Suprapubic skin (tissue), 4 donors: Measurements from ENCODE around the gene ZMIZ2. TPM values are rescaled to one million over a fixed set of nuclear protein-coding genes. Genes with fewer than 3 reads are reported as not detected.
"Not testable (repeated sequence)": the region's sequence is repeated elsewhere in the genome, so short reads cannot be mapped to it uniquely, and the experiment has no call there.

Experiments used
- DNase-seq, 2 donors: peaks; one replicate each; pipeline ENCODE4 v3.0.0-alpha.2; 2019; ENCODE audit warnings: low spot score in 2 of 2
- H3K27ac ChIP-seq: fragments of 200-600 bp; sonication (generic); one replicate; pipeline ENCODE4 v1.5.1; 2019
- H3K27me3 ChIP-seq: fragments of 200-600 bp; sonication (generic); one replicate; pipeline ENCODE4 v1.5.1; 2019
- H3K36me3 ChIP-seq: fragments of 200-600 bp; sonication (generic); one replicate; pipeline ENCODE4 v1.5.1; 2019
- H3K4me1 ChIP-seq: fragments of 200-600 bp; sonication (generic); one replicate; pipeline ENCODE4 v1.5.1; 2019
- H3K4me3 ChIP-seq: fragments of 200-600 bp; sonication (generic); one replicate; pipeline ENCODE4 v1.5.1; 2019; ENCODE audit warnings: mild to moderate bottlenecking
- H3K9me3 ChIP-seq: fragments of 200-600 bp; sonication (generic); one replicate; pipeline ENCODE4 v1.5.1; 2019
- CTCF ChIP-seq, 2 donors: fragments of 200-600 bp in 1 of 2; fragments of 450-650 bp in 1 of 2; sonication (generic) in 1 of 2; IDR thresholded peaks; one replicate each; pipeline ENCODE4 v1.5.1; 2016 to 2019; ENCODE audit warnings: antibody characterized with exemption in 2 of 2, mild to moderate bottlenecking in 1 of 2, moderate library complexity in 1 of 2
- EP300 ChIP-seq: sonication (generic); formaldehyde crosslinking; IDR thresholded peaks from one replicate; pipeline ENCODE4 v1.6.1; 2017; ENCODE audit warnings: antibody characterized with exemption
- POLR2A ChIP-seq, 2 donors: fragments of 450-650 bp; IDR thresholded peaks; one replicate each; pipeline ENCODE4 v1.6.1; 2017; ENCODE audit warnings: antibody characterized with exemption in 2 of 2, mild to moderate bottlenecking in 2 of 2, moderate library complexity in 2 of 2
- POLR2AphosphoS5 ChIP-seq, 3 donors: sonication (generic); formaldehyde crosslinking; IDR thresholded peaks; one replicate each; pipeline ENCODE4 v1.6.1; 2017; ENCODE audit warnings: antibody characterized with exemption in 3 of 3
- WGBS: methylation state at CpG from one replicate; pipeline ENCODE4 v1.1.5; 2018; 5-methylcytosine and 5-hydroxymethylcytosine counted together
- total RNA-seq, 4 donors: library from RNA; depleted of rRNA; stranded (reverse); fragments of >200 nt; gene quantifications; one replicate each; pipeline ENCODE4 v1.1.0, GENCODE V29; 2016

Gene ZMIZ2
- total RNA-seq, 4 donors from 2014 or later = 26.4 to 97.8 (median 38.4) TPM

GRCh38 chr7:44802418-44803025 lies 53.9 kb downstream of the ZMIZ2 start:
- 98% methylated on average over 5 of the region's 5 CpGs for WGBS
- TF ChIP-seq CTCF (IDR thresholded peaks at IDR 0.05) (no peak), POLR2AphosphoS5 (IDR thresholded peaks at IDR 0.05) (no peak), POLR2A (IDR thresholded peaks at IDR 0.05) (no peak), EP300 (no peak)
- peaks cover 25% of the 10 kb centered on the region for H3K4me1 ChIP-seq
- H3K27me3 ChIP-seq = no peaks in the 10 kb centered on the region
- no peak overlapping the region for H3K27ac ChIP-seq
- no peak overlapping the region for H3K4me3 ChIP-seq
- DNase-seq = no peak
- no peaks in the 10 kb centered on the region for H3K9me3 ChIP-seq
- H3K36me3 ChIP-seq = peaks cover 58% of the 10 kb centered on the region

- H3K4me1 ChIP-seq = peaks cover 10% of the 10 kb centered on the region
- DNase-seq, H3K9me3 ChIP-seq, H3K4me3 ChIP-seq, H3K27ac ChIP-seq, H3K27me3 ChIP-seq: not testable (repeated sequence)
- WGBS = 94% methylated on average over 10 of the region's 10 CpGs
- peaks cover 58% of the 10 kb centered on the region for H3K36me3 ChIP-seq
Measured at GRCh38 chr7:44803828-44804519, 55.3 kb downstream of the ZMIZ2 start.

GRCh38 chr7:44805950-44806349 lies 57.3 kb downstream of the ZMIZ2 start:
- peaks cover 41% of the 10 kb centered on the region for H3K36me3 ChIP-seq
- 84% methylated on average over 5 of the region's 5 CpGs for WGBS
- no peak overlapping the region for H3K27ac ChIP-seq
- DNase-seq = no peak
- no peaks in the 10 kb centered on the region for H3K27me3 ChIP-seq
- no peak overlapping the region for H3K4me3 ChIP-seq
- no peaks in the 10 kb centered on the region for H3K4me1 ChIP-seq
- no peaks in the 10 kb centered on the region for H3K9me3 ChIP-seq
- TF ChIP-seq POLR2A (IDR thresholded peaks at IDR 0.05) (no peak), CTCF (IDR thresholded peaks at IDR 0.05) (no peak), POLR2AphosphoS5 (IDR thresholded peaks at IDR 0.05) (no peak), EP300 (no peak)

- DNase-seq = no peak
- H3K4me1 ChIP-seq = no peaks in the 10 kb centered on the region
- H3K4me3 ChIP-seq = no peak overlapping the region
- no peaks in the 10 kb centered on the region for H3K27me3 ChIP-seq
- TF ChIP-seq EP300 (no peak), POLR2AphosphoS5 (IDR thresholded peaks at IDR 0.05) (no peak), POLR2A (IDR thresholded peaks at IDR 0.05) (no peak), CTCF (IDR thresholded peaks at IDR 0.05) (no peak)
- 91% methylated on average over 4 of the region's 4 CpGs for WGBS
- H3K36me3 ChIP-seq = peaks cover 14% of the 10 kb centered on the region
- H3K9me3 ChIP-seq = no peaks in the 10 kb centered on the region
- H3K27ac ChIP-seq = no peak overlapping the region
Measured at GRCh38 chr7:44808914-44809393, 60.3 kb downstream of the ZMIZ2 start.

GRCh38 chr7:44811093-44811492 lies 62.4 kb downstream of the ZMIZ2 start:
- no peak for TF ChIP-seq CTCF (IDR thresholded peaks at IDR 0.05)
- no peak for TF ChIP-seq EP300
- H3K9me3 ChIP-seq = no peaks in the 10 kb centered on the region
- no peaks in the 10 kb centered on the region for H3K36me3 ChIP-seq

More at GRCh38 chr7:44811093-44811492, 62.4 kb downstream of the ZMIZ2 start:
- H3K27me3 ChIP-seq = no peaks in the 10 kb centered on the region
- DNase-seq = no peak
- H3K27ac ChIP-seq = no peak overlapping the region
- H3K4me3 ChIP-seq = no peak overlapping the region
- H3K4me1 ChIP-seq = no peaks in the 10 kb centered on the region
